Central memory CD4-positive, alpha-beta T cell (primary cell): ENCODE data around the gene CAMK1G.
A peak's percentile ranks its signal among the peaks of the same experiment; 100 is the strongest.

Experiments used
- DNase-seq: peaks from one replicate; pipeline ENCODE4 v3.0.0; 2022

Gene CAMK1G

GRCh38 chr1:209601809-209602657, 18.5 kb downstream of the CAMK1G start:
- DNase-seq: peak; percentile 12

- DNase-seq: no peak
Measured at GRCh38 chr1:209603877-209604276, 20.4 kb downstream of the CAMK1G start.

- DNase-seq: no peak
Measured at GRCh38 chr1:209607102-209607794, 23.7 kb downstream of the CAMK1G start.

DNA sequence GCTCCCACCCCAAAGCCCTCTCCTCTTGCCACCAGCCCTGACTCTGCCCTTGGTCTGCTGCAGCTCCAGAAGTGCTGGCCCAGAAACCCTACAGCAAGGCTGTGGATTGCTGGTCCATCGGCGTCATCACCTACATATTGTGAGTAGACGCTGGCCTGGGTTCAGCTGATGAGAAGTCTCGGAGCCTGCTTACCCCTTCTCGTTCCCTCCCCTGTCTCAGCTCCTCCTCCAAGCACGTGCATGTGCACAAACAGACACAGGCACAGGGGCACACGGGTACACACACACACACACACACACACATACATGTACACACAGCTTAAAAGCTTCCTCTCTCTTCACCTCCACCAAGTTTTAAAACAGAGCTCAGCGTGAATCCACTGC, 24.3 kb downstream of the CAMK1G start:
- no peak for DNase-seq

DNA sequence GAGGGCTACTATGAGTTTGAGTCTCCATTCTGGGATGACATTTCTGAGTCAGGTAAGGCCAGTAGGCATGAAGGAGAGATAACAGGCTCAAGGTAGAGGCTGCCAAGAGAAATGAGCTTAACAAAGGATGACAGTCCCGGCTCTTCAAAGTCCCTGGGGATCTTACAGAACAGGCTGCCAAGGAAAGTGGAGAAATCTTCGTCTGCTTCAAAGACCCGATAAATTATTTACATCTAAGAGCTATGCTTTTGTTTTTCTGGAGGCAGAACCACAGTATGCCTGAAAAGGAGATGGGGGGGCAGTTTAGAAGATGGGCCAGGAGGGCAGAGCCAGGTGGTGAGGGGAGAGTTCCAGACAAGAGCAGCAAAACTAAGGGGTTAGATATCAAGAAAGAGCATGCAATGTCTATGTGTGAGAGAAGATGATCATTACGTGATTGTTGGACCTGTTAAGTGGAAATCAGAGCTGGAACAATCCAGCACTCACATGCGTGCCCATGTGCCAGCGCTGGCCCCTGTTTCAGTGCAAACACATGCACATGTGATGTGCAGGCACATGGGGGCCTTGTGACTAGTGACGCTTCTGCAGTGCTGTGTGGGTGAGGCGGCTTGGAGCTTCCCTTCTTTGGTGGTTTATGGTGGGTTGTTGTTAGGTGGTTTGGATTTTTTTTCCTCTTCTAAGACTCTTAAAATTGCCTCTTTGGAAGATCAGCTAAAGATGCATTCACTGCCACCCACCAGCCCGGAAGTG, 25.7 kb downstream of the CAMK1G start:
- no peak for DNase-seq

- DNase-seq: no peak
Measured at GRCh38 chr1:209609791-209610630, 26.5 kb downstream of the CAMK1G start.

- DNase-seq: no peak
Measured at GRCh38 chr1:209610631-209610905, 27.1 kb downstream of the CAMK1G start.

DNA sequence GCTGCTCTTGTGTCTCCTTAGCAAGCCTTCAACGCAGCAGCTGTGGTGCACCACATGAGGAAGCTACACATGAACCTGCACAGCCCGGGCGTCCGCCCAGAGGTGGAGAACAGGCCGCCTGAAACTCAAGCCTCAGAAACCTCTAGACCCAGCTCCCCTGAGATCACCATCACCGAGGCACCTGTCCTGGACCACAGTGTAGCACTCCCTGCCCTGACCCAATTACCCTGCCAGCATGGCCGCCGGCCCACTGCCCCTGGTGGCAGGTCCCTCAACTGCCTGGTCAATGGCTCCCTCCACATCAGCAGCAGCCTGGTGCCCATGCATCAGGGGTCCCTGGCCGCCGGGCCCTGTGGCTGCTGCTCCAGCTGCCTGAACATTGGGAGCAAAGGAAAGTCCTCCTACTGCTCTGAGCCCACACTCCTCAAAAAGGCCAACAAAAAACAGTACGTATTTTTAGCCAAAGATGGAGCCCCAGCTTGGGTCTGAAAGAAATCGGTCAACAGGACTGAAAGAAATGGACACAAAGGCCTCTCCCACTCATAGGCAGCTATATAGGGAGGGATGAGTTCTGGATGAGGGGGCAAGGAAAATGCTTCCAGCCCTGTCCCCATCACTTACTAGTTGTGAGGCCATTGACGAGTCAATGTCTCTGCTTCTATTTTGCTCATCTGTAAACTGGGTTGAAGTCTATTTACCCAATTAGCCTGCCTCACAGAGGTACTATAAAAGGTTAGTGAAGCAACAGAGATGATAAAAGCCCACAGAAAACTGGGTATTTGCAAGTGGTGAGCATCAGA, 28.5 kb downstream of the CAMK1G start:
- DNase-seq: no peak

DNA sequence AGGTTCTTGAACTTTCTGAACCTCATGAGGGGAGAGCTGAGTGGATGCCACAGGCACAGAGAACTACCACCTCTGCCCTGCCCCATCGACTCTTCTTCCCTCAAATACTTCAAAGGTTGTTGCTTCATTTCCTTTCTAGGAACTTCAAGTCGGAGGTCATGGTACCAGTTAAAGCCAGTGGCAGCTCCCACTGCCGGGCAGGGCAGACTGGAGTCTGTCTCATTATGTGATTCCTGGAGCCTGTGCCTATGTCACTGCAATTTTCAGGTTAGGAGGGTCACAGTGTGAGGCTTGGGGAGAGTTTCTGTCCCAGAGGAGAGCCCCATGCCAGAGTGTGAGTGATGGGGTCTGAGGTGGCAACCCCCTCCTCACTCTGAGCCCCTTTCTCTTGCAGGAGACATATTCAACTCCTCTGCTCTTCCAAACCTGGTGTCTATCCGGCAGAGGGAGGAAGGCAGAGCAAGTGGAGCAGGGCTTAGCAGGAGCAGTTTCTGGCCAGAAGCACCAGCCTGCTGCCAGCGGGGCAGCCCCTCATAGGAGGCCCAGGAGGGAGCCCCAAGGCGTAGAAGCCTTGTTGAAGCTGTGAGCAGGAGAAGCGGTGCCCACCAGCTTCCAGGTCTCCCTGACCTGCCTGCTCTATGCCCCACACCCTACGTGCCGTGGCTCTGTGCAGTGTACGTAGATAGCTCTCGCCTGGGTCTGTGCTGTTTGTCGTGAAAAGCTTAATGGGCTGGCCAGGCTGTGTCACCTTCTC, 29.3 kb downstream of the CAMK1G start:
- no peak for DNase-seq

DNA sequence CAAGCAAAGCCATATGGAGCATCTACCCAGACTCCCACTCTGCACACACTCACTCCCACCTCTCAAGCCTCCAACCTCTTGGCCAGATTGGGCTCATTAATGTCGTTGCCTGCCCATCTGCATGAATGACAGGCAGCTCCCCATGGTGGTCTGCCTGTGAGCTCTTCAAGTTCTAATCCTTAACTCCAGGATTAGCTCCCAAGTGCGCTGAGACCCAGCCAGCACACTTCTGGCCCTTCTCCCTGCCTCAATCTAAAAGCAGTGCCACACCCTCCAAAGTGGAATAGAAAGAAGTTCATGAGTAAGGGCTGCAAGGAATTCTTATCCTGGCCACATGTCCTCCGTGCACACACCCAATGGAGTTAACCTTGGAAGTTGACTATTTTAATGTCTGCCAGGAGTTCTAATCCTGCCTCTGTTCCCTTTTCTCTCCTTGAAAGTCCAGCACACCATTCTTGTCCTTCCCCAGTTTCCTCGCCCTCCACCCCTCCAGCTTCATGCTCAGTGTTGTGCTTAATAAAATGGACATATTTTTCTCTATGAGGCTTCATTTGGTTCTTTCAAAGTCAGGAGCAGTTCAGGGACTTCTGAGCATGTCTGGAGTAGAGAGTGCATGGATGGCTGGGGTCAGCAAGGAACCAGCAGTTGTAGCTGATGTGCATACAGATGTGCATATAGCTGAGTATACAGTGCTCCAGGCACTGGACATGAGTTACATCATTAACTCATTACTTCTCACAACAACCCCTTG, 30.1 kb downstream of the CAMK1G start:
- no peak for DNase-seq

- no peak for DNase-seq
Measured at GRCh38 chr1:209614151-209614420, 30.6 kb downstream of the CAMK1G start.

- no peak for DNase-seq
Measured at GRCh38 chr1:209614906-209615305, 31.4 kb downstream of the CAMK1G start.

DNA sequence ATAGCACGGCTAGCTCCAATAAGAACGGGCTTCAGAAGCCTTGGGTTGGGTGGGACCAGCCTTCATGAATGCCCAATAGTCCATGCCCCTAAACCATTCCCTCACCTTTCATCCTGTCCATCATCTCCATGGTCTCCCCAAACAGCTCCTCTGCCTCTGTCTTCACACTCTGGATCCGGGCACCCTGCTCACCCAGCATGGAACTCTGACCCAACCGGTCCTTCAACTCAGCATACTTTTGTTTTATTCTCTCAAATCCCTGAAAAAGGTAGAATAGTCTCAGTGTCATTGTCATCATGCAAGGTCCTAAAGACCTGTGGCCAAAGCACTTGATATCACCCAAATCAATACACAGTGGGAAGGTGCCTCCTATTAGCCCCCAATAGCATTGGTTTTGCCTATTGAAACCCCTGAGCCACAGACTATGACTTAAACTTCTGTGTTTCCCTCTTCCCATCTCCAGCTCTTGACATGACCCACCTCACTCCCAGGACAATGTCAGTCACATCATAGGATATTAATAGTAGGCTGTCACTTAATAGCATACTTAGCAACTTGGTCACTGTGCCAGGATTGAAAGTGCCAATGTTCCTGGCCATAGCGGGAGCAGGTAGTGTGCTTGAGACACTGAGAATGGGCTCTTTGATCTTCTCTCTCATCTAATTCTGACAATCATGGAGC, 33.0 kb downstream of the CAMK1G start:
- DNase-seq: no peak

DNA sequence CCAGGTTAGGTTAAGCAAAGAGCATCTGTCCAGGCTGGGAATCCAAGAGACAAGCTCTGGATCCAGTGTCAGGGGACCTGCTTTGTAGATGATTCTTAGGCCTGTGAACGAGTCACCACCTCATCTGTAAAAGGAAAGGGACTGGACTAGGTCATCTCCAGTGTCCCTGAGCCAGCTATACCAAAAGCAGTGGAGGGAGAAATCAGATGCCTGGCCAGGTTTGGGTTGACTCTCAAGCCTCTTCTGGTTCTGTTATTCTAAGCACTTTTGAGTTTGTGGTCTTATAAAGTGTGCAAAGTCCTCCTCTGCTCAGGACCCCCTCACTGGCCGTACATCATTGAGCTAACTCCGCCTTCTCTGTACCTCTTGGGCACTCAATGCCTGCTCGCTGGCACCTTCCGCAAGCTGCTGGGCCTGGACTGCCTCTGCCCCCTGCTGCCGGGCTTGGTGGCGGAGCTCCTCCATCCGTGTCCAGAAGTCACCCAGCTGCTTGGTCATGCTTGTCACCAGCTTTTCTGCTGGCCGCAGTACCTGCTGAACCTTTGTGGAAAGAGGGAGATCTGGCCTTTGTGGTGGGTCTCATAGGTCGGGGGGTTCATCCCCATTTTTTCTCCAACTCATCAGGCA, 33.6 kb downstream of the CAMK1G start:
- no peak for DNase-seq

DNA sequence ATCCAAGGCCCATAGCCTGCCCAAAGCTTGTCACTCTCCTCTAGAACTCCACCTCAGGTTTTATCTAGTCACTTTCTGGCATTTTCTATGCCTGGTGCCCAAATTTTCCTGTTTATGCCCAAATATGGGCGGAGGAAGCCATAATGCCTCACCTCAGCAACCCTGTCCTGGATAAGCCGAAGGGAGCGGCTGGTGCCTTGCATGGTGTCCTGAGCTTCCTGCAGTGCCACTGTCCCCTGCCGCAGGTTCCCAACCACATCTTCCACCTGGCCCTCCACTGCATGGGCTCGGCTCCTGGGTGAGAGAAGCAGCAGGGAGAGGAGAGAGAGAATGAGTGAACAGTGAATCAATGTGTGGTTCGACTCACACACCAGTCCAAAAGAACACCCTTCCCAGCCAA, 34.2 kb downstream of the CAMK1G start:
- no peak for DNase-seq

DNA sequence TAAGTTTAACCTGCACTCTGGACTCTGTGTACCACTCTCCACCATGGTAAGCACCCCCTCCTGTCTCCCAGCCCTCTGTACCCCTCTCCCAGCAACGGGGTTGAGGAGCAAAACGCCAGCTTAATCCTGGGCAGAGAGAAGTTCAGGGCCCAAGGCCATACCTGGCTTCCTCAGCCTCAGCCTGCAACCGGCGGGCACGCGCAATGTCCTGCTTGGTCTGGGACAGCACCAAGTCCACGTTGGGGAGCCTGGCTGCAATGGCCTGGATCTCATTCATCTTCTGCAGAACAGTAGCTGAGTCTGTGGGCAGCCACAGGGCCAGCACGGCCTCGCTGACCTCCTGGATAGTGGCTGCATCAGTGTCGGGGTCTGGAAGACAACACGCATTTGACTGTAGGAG, 34.8 kb downstream of the CAMK1G start:
- no peak for DNase-seq

DNA sequence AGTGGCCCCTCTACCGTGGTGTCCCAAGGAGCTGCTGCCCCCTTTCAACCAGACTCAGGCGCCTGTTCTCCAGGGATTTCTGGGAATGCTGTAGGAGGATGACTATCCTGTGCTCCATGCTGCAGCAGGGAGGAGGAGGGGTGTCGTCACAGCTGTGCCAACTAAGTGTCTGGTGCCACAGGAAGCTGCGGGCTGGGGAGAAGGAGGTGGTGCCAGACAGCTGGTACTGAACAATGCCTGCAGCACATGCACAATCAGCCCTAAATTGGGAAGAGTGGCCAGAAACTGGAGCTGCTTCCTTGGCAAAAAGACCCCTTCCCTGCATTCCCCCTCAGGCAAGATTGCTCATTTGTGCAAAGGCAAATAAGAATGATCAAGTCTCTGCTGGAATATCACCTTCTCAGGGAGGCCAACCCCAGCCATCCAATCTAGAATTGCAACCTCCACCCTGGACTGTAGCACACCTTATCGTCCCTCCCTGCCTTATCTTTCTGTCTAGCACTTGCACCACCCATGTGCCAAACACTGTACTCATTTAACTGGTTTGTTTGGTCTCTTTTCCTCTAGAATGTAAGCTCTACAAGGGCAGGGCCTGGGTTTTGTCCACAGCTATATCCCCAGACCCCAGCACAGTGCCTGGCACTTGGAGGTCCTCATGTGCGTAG, 35.4 kb downstream of the CAMK1G start:
- DNase-seq: no peak

- no peak for DNase-seq
Measured at GRCh38 chr1:209619696-209620486, 36.4 kb downstream of the CAMK1G start.
